OCI-LY1 (cell line): ENCODE results near the gene INPP5B.

Experiments
- H2AFZ ChIP-seq: fragments of 200-600 bp; sonication (generic), shearing (Covaris generic); 2 replicates; pipeline ENCODE4 v1.6.0; 2014; ENCODE audit warnings: antibody characterized with exemption, mild to moderate bottlenecking, low read length
- H3F3A ChIP-seq: fragments of 200-600 bp; sonication (generic), shearing (Covaris generic); 2 replicates; pipeline ENCODE4 v1.6.0; 2014; ENCODE audit warnings: mild to moderate bottlenecking, antibody characterized with exemption, low read length, moderate library complexity; ENCODE audit not compliant: insufficient read depth
- H3K27ac ChIP-seq: fragments of 200-600 bp; sonication (generic); 2 replicates; pipeline ENCODE4 v1.5.1; 2014; ENCODE audit warnings: low read length, mixed run types, mild to moderate bottlenecking, low read depth; ENCODE audit not compliant: poor library complexity, severe bottlenecking
- H3K27me3 ChIP-seq: fragments of 200-600 bp; sonication (generic); 2 replicates; pipeline ENCODE4 v1.6.0; 2014; ENCODE audit warnings: antibody characterized with exemption, mild to moderate bottlenecking, low read length, moderate library complexity; ENCODE audit not compliant: insufficient read depth
- H3K36me3 ChIP-seq: fragments of 200-600 bp; sonication (generic); 2 replicates; pipeline ENCODE4 v1.6.1; 2014; ENCODE audit warnings: mild to moderate bottlenecking, antibody characterized with exemption, low read length, moderate library complexity, mixed read lengths; ENCODE audit not compliant: insufficient read depth
- H3K4me1 ChIP-seq: fragments of 200-600 bp; sonication (generic); 2 replicates; pipeline ENCODE4 v1.5.1; 2014; ENCODE audit warnings: mild to moderate bottlenecking, low read length, moderate library complexity; ENCODE audit not compliant: insufficient read depth, severe bottlenecking
- H3K4me2 ChIP-seq: fragments of 200-600 bp; sonication (generic), shearing (Covaris generic); 2 replicates; pipeline ENCODE4 v1.6.1; 2014; ENCODE audit warnings: low read length
- H3K4me3 ChIP-seq: fragments of 200-600 bp; sonication (generic); 2 replicates; pipeline ENCODE4 v1.5.1; 2014; ENCODE audit warnings: low read length, low read depth, mild to moderate bottlenecking, mixed read lengths; ENCODE audit not compliant: poor library complexity, severe bottlenecking
- H3K79me2 ChIP-seq: fragments of 200-600 bp; shearing (Covaris generic); 2 replicates; pipeline ENCODE4 v1.6.1; 2016; ENCODE audit warnings: mixed run types, low read length, mixed read lengths; ENCODE audit not compliant: insufficient read depth
- H3K9ac ChIP-seq: fragments of 200-600 bp; sonication (generic), shearing (Covaris generic); 2 replicates; pipeline ENCODE4 v1.6.1; 2014; ENCODE audit warnings: mild to moderate bottlenecking, low read length, mixed read lengths
- H3K9me2 ChIP-seq: fragments of 200-600 bp; sonication (generic), shearing (Covaris generic); 2 replicates; pipeline ENCODE4 v1.6.1; 2014; ENCODE audit warnings: low read depth, mild to moderate bottlenecking, low read length, mixed read lengths
- H3K9me3 ChIP-seq: fragments of 200-600 bp; shearing (Covaris generic); 2 replicates; pipeline ENCODE4 v1.6.1; 2014; ENCODE audit warnings: low read length, mixed read lengths
- H4K20me1 ChIP-seq: fragments of 200-600 bp; sonication (generic), shearing (Covaris generic); 2 replicates; pipeline ENCODE4 v1.6.0; 2016; ENCODE audit warnings: mild to moderate bottlenecking, low read length; ENCODE audit not compliant: insufficient read depth
- EZH2 ChIP-seq: fragments of 200-600 bp; sonication (generic), shearing (Covaris generic); IDR thresholded peaks from 2 replicates; pipeline ENCODE4 v1.8.0; 2017; ENCODE audit warnings: borderline replicate concordance, mixed run types, mild to moderate bottlenecking, antibody characterized with exemption, low read length, moderate library complexity, mixed read lengths
- TF ChIP-seq, protein P1 (sequence below): fragments of 200-600 bp; sonication (generic), shearing (Covaris generic); IDR thresholded peaks from 2 replicates; pipeline ENCODE4 v1.5.1; 2017; ENCODE audit warnings: mild to moderate bottlenecking, antibody characterized with exemption, low read length, moderate library complexity, mixed read lengths

Gene INPP5B

DNA sequence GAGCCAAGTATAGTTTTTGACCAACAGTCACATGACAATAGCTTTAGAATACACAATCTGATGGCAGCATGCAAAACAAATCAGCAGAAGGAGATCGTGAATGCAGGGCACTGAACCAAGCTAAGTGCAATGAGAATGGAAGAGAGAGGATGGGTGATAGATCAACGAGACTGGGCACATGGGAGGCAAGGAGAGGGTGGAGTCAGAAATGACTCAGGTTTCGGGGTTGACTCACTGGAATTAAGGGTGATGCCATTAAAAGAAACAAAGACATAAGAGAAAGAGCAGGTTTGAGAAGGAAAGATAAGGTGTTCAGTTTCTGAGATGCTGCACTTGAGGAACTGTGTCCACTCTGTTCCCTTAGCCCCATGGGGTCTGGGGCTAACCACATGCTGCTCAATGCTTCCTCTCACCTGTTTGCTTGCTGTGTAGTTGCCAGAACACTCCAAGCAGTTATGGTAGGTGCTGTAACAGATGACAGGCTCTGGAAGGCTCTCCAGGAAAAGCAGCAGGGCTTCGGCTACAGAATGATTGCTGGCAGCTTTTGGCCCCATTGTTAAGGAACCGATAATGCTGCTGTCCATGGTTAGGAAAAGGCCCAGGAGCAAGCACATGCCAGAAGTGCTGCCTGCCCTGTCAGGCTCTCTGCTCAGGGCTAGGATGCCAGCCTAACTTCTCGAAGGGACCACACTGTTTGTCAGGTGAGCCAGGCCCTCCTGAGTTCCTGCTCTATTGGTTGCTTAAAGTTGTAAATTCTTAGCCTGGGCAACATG is 81.3 kb downstream of the INPP5B start:
- H3K9me2 ChIP-seq: no peaks in the 10 kb centered on the region
- no peaks in the 10 kb centered on the region for H3K79me2 ChIP-seq
- no peaks in the 10 kb centered on the region for H4K20me1 ChIP-seq
- peaks cover 63% of the 10 kb centered on the region for H3K36me3 ChIP-seq
- no peak overlapping the region for H3K4me3 ChIP-seq
- H3K9ac ChIP-seq: no peak overlapping the region
- no peaks in the 10 kb centered on the region for H3K9me3 ChIP-seq
- no peak overlapping the region for H3K27ac ChIP-seq
- no peaks in the 10 kb centered on the region for H3F3A ChIP-seq
- H2AFZ ChIP-seq: no peak overlapping the region
- no peak for TF ChIP-seq EZH2
- TF ChIP-seq, protein P1, sequence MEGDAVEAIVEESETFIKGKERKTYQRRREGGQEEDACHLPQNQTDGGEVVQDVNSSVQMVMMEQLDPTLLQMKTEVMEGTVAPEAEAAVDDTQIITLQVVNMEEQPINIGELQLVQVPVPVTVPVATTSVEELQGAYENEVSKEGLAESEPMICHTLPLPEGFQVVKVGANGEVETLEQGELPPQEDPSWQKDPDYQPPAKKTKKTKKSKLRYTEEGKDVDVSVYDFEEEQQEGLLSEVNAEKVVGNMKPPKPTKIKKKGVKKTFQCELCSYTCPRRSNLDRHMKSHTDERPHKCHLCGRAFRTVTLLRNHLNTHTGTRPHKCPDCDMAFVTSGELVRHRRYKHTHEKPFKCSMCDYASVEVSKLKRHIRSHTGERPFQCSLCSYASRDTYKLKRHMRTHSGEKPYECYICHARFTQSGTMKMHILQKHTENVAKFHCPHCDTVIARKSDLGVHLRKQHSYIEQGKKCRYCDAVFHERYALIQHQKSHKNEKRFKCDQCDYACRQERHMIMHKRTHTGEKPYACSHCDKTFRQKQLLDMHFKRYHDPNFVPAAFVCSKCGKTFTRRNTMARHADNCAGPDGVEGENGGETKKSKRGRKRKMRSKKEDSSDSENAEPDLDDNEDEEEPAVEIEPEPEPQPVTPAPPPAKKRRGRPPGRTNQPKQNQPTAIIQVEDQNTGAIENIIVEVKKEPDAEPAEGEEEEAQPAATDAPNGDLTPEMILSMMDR: no peak
- no peak overlapping the region for H3K4me2 ChIP-seq
- H3K4me1 ChIP-seq: peaks cover under 1% of the 10 kb centered on the region
- no peaks in the 10 kb centered on the region for H3K27me3 ChIP-seq

DNA sequence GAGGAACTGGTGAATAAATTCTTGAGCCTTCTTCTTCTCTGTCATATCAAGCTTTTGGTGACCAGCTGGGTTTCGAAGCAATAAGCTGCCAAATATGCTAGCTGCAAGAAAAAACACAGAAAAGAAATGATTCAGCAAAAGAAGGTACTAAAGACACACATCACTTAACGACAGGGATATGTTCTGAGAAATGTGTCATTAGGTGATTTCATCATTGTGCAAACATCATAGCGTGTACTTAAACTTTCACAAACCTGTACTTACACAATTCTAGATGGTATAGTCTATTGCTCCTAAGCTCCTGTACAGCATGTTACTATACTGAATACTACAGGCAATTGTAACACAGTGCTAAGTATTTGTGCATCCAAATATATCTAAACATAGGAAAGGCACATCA is 84.5 kb downstream of the INPP5B start:
- H3K27ac ChIP-seq: no peak overlapping the region
- no peaks in the 10 kb centered on the region for H3F3A ChIP-seq
- no peak overlapping the region for H3K4me2 ChIP-seq
- peaks cover 16% of the 10 kb centered on the region for H3K4me1 ChIP-seq
- no peaks in the 10 kb centered on the region for H3K9me2 ChIP-seq
- H3K79me2 ChIP-seq: peaks cover 18% of the 10 kb centered on the region
- no peak overlapping the region for H3K4me3 ChIP-seq
- TF ChIP-seq, protein P1: no peak
- no peak for TF ChIP-seq EZH2
- no peaks in the 10 kb centered on the region for H3K27me3 ChIP-seq
- H3K36me3 ChIP-seq: peaks cover 46% of the 10 kb centered on the region
- H2AFZ ChIP-seq: no peak overlapping the region
- no peaks in the 10 kb centered on the region for H4K20me1 ChIP-seq
- H3K9me3 ChIP-seq: no peaks in the 10 kb centered on the region
- H3K9ac ChIP-seq: no peak overlapping the region

DNA sequence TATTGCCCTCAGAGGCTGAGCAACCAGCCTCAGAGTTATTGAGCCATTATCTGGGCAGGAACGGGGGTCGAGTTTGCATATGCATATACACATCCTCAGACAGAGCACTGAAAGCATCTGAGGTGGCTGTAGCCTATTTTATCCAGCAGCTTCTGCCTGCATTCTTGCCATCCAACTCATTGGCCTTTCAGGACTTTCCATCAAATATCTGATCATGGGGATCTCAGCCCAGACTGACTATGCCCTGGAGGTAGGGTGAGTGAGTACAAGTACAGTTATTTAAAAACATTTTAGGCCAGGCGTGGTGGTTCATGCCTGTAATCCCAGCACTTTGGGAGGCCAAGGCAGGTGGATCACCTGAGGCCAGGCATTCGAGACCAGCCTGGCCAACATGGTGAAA is 85.7 kb downstream of the INPP5B start:
- peaks cover 46% of the 10 kb centered on the region for H3K36me3 ChIP-seq
- no peak overlapping the region for H3K4me3 ChIP-seq
- H3K9me2 ChIP-seq: no peaks in the 10 kb centered on the region
- H4K20me1 ChIP-seq: no peaks in the 10 kb centered on the region
- peaks cover 16% of the 10 kb centered on the region for H3K4me1 ChIP-seq
- no peak overlapping the region for H3K9ac ChIP-seq
- H3K27ac ChIP-seq: no peak overlapping the region
- peaks cover 19% of the 10 kb centered on the region for H3K79me2 ChIP-seq
- H3K27me3 ChIP-seq: no peaks in the 10 kb centered on the region
- no peak for TF ChIP-seq EZH2
- TF ChIP-seq, protein P1: no peak
- no peaks in the 10 kb centered on the region for H3K9me3 ChIP-seq
- H3F3A ChIP-seq: no peaks in the 10 kb centered on the region
- no peak overlapping the region for H2AFZ ChIP-seq
- no peak overlapping the region for H3K4me2 ChIP-seq
